Muscle layer of colon (tissue), 2 donors: ENCODE data around the gene CANX.
A peak's percentile ranks its signal among the peaks of the same experiment; 100 is the strongest.
"Not testable (repeated sequence)": the region's sequence is repeated elsewhere in the genome, so short reads cannot be mapped to it uniquely, and the experiment has no call there.

ENCODE experiments used
- H3K27ac ChIP-seq: one replicate; pipeline ENCODE4 v1.7.0; 2013; ENCODE audit warnings: low read depth, mild to moderate bottlenecking, low read length, moderate library complexity
- H3K27me3 ChIP-seq, 2 donors: one replicate each; pipeline ENCODE4 v1.7.0; 2013; ENCODE audit warnings: low read length in 2 of 2, mild to moderate bottlenecking in 2 of 2; ENCODE audit not compliant: insufficient read depth in 2 of 2, control insufficient read depth in 1 of 2
- H3K36me3 ChIP-seq: one replicate; pipeline ENCODE4 v1.7.0; 2013; ENCODE audit warnings: mild to moderate bottlenecking, low read length; ENCODE audit not compliant: insufficient read depth
- H3K4me1 ChIP-seq: one replicate; pipeline ENCODE4 v1.7.0; 2013; ENCODE audit warnings: mild to moderate bottlenecking, low read length; ENCODE audit not compliant: insufficient read depth
- H3K4me3 ChIP-seq, 2 donors: one replicate each; pipeline ENCODE4 v1.7.0; 2013; ENCODE audit warnings: low read length in 2 of 2, low read depth in 1 of 2, mild to moderate bottlenecking in 1 of 2, moderate library complexity in 1 of 2
- H3K9ac ChIP-seq: one replicate; pipeline ENCODE4 v1.7.0; 2013; ENCODE audit warnings: low read length
- H3K9me3 ChIP-seq: one replicate; pipeline ENCODE4 v1.7.0; 2013; ENCODE audit warnings: mild to moderate bottlenecking, low read length
- donor health status: abdominal sarcoma.
- donor health status: Adenocarcinoma of cecum.

CANX gene

GRCh38 chr5:179698935-179699615, at the start of gene CANX:
Gene CANX (plus strand): TSS chr5:179698967. CDS start chr5:179705682, 6,715 bp downstream.
- H3K27ac ChIP-seq = peak within 1 kb of the TSS; percentile 89
- H3K9me3 ChIP-seq = no peaks in the 10 kb centered on the region
- peak within 1 kb of the TSS; percentile 67 to 93 for H3K4me3 ChIP-seq
- no peaks in the 10 kb centered on the region for H3K36me3 ChIP-seq
- no peaks in the 10 kb centered on the region for H3K27me3 ChIP-seq
- peaks cover 24% of the 10 kb centered on the region for H3K4me1 ChIP-seq
- peak within 1 kb of the TSS; percentile 94 for H3K9ac ChIP-seq

- H3K4me3 ChIP-seq, H3K9me3 ChIP-seq, H3K4me1 ChIP-seq, H3K27ac ChIP-seq, H3K9ac ChIP-seq, H3K36me3 ChIP-seq, H3K27me3 ChIP-seq: not testable (repeated sequence)
Observed at GRCh38 chr5:179649166-179649703, 49.5 kb upstream of the CANX start.

GRCh38 chr5:179650245-179650644, 48.5 kb upstream of the CANX start:
- not testable (repeated sequence) for H3K9me3 ChIP-seq, H3K27me3 ChIP-seq, H3K27ac ChIP-seq, H3K4me1 ChIP-seq, H3K4me3 ChIP-seq, H3K36me3 ChIP-seq, H3K9ac ChIP-seq

GRCh38 chr5:179653135-179653534, 45.6 kb upstream of the CANX start:
- H3K9ac ChIP-seq, H3K27me3 ChIP-seq, H3K36me3 ChIP-seq, H3K4me1 ChIP-seq, H3K27ac ChIP-seq, H3K4me3 ChIP-seq, H3K9me3 ChIP-seq: not testable (repeated sequence)

GRCh38 chr5:179657302-179658178, 41.2 kb upstream of the CANX start:
- H3K27me3 ChIP-seq, H3K9me3 ChIP-seq, H3K9ac ChIP-seq, H3K4me3 ChIP-seq, H3K27ac ChIP-seq, H3K36me3 ChIP-seq, H3K4me1 ChIP-seq: not testable (repeated sequence)

GRCh38 chr5:179658179-179658856, 40.4 kb upstream of the CANX start:
- H3K9ac ChIP-seq, H3K36me3 ChIP-seq, H3K4me1 ChIP-seq, H3K27me3 ChIP-seq, H3K9me3 ChIP-seq: not testable (repeated sequence)
- H3K27ac ChIP-seq = peak overlapping the region; percentile 53
- H3K4me3 ChIP-seq = peak overlapping the region; percentile 40 to 59

GRCh38 chr5:179661647-179662046, 37.1 kb upstream of the CANX start:
- not testable (repeated sequence) for H3K36me3 ChIP-seq, H3K9ac ChIP-seq, H3K4me1 ChIP-seq, H3K27ac ChIP-seq, H3K27me3 ChIP-seq, H3K4me3 ChIP-seq, H3K9me3 ChIP-seq

GRCh38 chr5:179668391-179668790, 30.4 kb upstream of the CANX start:
- H3K27me3 ChIP-seq = no peaks in the 10 kb centered on the region
- H3K9ac ChIP-seq = no peak overlapping the region
- H3K4me3 ChIP-seq = no peak overlapping the region
- no peaks in the 10 kb centered on the region for H3K4me1 ChIP-seq
- H3K36me3 ChIP-seq = no peaks in the 10 kb centered on the region
- no peak overlapping the region for H3K27ac ChIP-seq
- H3K9me3 ChIP-seq = no peaks in the 10 kb centered on the region

GRCh38 chr5:179678223-179679013, 20.3 kb upstream of the CANX start:
- no peaks in the 10 kb centered on the region for H3K36me3 ChIP-seq
- no peaks in the 10 kb centered on the region for H3K27me3 ChIP-seq
- H3K27ac ChIP-seq = peak overlapping the region; percentile 86
- H3K4me3 ChIP-seq = peak overlapping the region; percentile 74 to 92
- peak overlapping the region; percentile 97 for H3K9ac ChIP-seq
- peaks cover 9% of the 10 kb centered on the region for H3K4me1 ChIP-seq
- no peaks in the 10 kb centered on the region for H3K9me3 ChIP-seq

GRCh38 chr5:179679014-179679674, 19.6 kb upstream of the CANX start:
- Histone ChIP-seq H3K4me3 (peak overlapping the region; percentile 74 to 92), H3K9me3 (no peaks in the 10 kb centered on the region), H3K4me1 (peaks cover 9% of the 10 kb centered on the region), H3K27me3 (no peaks in the 10 kb centered on the region), H3K27ac (peak overlapping the region; percentile 81), H3K36me3 (no peaks in the 10 kb centered on the region), H3K9ac (peak overlapping the region; percentile 97)
